Measurements from ENCODE around the gene ZFAND3.

The ZFAND3 gene

DNA sequence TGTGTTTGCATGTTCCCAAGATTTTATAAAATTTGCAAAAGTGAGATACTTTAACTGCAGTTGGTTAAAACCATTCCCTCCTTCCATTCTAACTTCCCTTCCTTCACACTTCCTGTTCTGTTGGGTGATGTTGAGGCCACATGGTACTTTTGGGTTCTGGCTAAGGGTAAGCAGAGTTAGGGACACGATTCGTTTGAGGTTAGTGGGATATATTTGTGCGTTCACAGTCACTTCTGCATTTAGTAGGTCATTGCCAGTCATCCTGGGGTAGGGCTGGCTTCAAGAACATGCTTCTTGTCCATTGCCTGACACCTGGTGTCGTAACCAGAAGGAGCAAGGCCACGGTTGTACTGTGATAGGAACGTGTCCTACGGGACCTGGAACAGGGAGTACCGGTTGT, 340.1 kb downstream of the ZFAND3 start:
- DNase-seq = no peak

GRCh38 chr6:38160831-38161230, 341.3 kb downstream of the ZFAND3 start:
- DNase-seq = no peak

DNA sequence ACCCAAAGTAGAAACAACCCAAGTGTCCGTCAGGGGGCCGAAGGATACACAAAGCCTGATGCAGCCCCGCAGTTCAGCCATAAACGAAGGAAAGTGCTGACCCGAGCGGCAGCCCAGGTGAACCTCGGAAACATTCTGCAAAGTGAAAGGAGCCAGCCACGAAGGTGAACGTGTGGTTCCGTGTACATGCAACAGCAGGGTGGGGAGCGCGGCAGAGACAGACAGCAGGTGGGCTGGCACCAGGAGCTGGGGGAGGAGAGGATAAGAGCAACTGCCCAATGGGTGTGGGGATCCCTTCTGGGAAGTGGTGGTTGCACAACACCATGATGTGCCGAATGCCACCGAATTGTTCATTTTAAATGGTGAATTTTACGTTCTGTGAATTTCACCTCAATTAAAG, 341.8 kb downstream of the ZFAND3 start:
- DNase-seq = no peak

DNA sequence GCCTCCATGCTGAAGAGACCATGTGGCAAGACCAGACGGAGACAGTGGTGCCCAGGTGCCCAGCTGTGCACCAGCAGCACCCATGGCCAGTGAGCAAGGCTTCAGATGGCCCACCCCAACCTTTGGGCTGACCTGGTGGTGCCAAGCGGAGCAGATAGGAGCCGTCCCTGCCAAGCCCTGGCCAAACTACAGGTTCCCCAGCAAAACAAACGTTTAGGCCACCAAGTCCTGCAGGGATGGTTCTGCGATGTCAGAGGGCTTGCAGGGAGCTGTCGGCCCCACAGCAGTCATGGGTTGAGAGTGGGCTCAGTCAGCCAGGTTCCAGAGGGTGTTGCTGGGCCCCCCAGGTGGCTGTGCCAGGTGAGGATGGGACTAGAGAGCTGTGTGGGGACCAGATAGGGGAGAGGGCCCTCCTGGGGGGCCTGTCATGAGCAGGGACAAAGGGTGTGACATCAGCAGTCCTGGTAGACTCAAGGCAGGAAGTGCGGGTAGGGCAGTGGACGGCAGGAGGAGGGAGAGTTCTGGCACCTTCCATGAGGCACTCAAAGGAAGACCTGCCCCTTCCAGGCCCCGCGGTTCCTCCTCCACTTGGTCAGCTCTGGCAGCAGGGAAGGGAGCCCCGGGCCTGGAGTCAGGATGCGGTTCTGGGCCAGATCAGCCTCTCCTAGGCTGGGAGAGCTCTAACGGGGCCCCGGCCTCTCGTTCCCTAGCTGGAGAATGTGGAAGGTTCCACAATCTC, 342.4 kb downstream of the ZFAND3 start:
- DNase-seq = no peak

- no peak for DNase-seq
Measured at GRCh38 chr6:38162493-38163185, 343.1 kb downstream of the ZFAND3 start.

GRCh38 chr6:38163186-38164130, 343.9 kb downstream of the ZFAND3 start:
- no peak for DNase-seq

- no peak for DNase-seq
Measured at GRCh38 chr6:38164131-38164481, 344.6 kb downstream of the ZFAND3 start.

DNA sequence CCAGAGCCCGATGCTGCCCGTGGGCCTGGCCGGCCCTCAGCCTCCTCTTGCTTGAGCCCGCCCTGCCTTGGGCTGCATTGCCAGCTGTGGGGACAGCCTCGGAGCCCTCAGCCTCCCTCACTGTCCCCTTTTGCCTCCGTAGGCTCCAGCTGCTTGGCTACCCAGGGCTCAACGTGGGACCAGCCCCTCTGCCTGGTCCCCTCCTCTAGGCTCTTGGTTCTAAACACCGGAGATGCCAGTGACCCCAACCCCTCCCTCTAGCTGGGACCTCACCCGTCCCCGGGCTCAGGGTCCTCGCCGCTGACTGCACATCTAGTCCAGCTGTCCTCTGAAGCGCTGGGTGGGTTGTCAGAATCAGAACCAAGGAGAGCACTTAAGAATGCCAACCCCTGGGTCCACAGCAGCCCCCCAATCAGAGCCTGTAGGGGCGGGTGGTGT, 345.2 kb downstream of the ZFAND3 start:
- DNase-seq = no peak

GRCh38 chr6:38166411-38167240, 347.1 kb downstream of the ZFAND3 start:
- DNase-seq = no peak

DNA sequence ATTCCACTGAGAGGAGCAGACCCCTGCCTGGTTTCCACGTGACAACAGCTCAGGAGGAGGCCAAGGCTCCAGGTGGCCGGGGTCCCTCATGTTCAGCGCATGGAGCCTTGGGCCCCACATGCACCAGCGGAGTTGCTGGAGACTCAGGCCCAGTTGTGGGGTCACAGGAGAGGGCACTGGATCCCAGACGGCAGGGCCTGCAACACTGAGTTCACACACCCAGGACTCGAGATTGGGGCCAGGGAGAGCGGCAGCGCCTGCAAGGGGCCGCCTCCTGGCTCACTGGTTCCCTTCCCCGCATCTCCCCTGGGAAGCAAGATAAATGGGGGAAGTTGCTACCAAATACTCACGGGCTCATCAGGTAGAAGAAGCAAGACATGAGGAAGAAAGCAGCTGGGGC, 348.1 kb downstream of the ZFAND3 start:
- DNase-seq = no peak

DNA sequence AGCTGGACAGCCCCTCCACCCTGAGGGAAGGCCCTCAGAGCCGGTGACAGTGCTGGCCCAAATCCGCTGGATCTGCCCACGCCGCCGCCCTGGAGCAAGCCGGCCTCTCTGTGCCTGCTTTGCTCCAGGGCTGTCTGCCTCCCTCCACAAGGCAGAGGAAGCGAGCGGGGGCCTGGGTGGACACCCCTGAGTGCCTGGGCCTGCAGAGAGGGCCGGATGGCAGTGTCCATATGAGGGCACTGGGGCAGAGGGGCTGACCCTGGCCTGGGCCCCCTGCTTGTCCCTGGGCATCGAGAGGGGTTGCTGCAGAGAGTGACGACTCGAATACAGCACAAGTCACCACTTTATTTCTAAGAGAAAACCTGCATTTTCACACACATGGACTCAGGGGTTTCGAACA, 348.6 kb downstream of the ZFAND3 start:
- no peak for DNase-seq

- DNase-seq = no peak
Measured at GRCh38 chr6:38168699-38169098, 349.2 kb downstream of the ZFAND3 start.

DNA sequence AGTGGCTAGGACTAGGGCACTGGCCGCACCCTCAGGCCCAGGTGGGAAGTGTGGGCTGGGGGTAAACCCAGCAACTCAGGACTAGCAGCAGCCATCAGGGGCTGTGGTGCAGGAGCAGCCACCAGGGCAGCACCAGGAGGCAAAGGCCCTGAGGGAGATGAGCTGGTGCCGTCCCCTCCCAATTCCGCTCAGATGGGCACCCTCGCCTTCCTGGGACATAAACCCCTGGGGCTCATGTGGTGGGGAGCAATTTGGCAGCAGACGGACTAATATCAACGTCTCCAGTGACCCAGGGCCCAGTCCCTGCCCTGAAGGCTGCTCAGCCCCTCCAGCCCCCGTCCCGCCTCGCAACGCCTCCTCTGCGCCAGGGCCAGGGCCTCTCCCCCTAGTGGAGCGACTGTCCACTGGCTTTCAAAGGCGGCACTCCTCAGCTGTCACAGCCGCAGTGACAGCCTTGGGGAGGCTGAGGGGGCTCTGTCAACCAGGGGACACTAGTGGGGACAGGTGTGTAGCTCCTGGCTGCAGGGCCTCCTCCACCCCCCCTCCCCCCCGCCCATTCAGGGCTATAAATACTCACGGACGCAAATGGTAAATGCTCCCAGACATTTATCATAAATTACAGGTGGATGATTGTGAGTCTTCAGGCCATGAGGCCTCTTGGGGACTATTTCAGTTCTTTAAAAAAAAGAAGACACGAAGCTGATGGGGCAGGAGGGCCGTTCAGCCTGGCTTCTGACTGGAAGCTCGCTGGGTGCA, 349.9 kb downstream of the ZFAND3 start:
- DNase-seq = peak in 1 of 2 experiments; percentile 15

GRCh38 chr6:38169977-38170526, 350.5 kb downstream of the ZFAND3 start:
- no peak for DNase-seq

GRCh38 chr6:38170666-38171355, 351.3 kb downstream of the ZFAND3 start:
- no peak for DNase-seq

DNA sequence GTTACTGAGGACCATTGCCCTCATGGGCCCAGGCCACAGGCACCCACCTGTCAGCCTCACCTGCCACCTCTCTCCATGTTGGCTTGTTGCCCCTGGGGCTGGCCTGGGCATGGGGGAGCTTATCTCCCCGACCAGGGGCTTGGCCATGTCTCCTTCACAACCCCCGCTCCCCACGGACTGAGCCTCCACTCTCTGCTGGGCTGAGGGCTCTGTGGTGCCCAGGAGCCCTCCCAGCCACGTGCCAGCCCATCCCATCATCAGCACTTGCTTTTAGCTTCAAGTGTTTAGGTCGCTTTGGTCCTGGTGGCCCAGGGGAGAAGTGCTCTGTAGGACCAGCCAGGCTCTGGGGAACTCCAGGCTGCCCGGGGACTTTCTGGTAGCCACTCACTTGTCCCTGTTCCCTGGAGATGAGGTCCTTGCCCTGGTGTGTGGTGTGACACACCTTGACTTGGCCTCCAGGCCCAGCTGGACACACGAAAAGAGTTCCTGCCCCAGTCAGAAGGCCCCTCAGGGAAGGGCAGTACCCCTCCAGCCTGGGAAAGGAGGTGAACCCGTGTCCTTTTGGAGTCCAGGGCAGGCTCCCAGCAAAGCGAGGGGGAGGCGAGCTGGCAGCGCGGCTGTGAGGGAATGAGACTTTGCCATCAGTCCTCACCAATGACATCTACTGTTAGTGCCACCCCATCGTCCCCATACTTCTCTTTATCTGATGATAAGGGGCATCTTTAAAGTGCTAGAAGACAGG, 352.6 kb downstream of the ZFAND3 start:
- DNase-seq = no peak

- no peak for DNase-seq
Measured at GRCh38 chr6:38172739-38173410, 353.3 kb downstream of the ZFAND3 start.

DNA sequence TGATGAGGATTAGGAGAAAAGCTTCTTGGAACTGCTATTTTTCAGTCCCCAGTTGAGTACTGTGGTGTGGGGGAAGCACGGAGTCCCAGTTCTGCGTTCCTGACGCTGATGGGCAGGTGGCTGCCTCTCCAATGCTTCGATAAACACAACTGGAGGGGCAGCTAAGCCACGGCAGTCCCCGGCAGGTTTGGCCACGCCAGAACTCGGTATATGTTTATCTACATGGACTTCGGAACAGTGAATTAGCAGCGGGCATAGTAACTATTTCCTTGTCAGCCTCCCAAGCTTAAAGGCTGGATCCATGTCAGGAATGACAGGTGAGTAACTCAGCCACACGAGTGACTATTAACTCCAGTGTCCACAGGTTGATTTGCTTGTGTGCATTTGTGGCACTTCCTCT, 354.4 kb downstream of the ZFAND3 start:
- no peak for DNase-seq

DNA sequence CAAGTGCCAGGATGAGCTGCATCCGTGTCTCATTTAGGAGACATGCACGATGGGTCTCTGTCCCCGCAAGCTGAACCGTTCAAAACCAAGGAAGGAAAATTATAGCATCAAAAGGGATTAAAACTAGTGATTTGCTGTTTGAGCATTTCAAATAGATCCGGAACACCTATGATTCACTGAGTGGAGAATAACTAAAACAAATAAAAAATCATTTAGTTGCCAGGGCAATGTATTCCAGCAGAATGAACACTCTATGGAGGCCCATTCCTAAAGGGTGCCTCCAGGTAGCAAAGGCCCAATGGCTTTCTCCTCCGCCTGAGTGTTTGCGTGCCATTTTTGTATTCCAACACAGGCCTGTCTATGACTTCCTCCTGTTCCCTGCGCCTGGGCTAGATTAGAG, 354.8 kb downstream of the ZFAND3 start:
- DNase-seq = no peak
